Prostate gland (tissue), 2 donors: ENCODE results near the gene RGS9. TPM values are rescaled to one million over a fixed set of nuclear protein-coding genes. Genes with fewer than 3 reads are reported as not detected.

ENCODE experiments used
- DNase-seq: peaks from one replicate; pipeline ENCODE4 v3.0.0-alpha.2; 2019; ENCODE audit warnings: low spot score
- H3K27ac ChIP-seq, 2 donors: fragments of 200-600 bp; sonication (generic); 2 replicates each; pipeline ENCODE4 v1.5.1; 2017 to 2019
- H3K27me3 ChIP-seq: fragments of 200-600 bp; sonication (generic); replicated peaks from 2 replicates; pipeline ENCODE4 v1.5.1; 2019; ENCODE audit not compliant: insufficient read depth
- H3K36me3 ChIP-seq, 2 donors: fragments of 200-600 bp; sonication (generic); 1 replicate in 1 of 2; 2 replicates in 1 of 2; pipeline versions ENCODE4 v1.5.1 to v1.8.1; 2017 to 2019
- H3K4me1 ChIP-seq: fragments of 200-600 bp; sonication (generic); replicated peaks from 2 replicates; pipeline ENCODE4 v1.5.1; 2019
- H3K4me3 ChIP-seq, 2 donors: fragments of 200-600 bp; sonication (generic); 2 replicates each; pipeline ENCODE4 v1.5.1; 2017 to 2019
- H3K9me3 ChIP-seq: fragments of 200-600 bp; sonication (generic); 2 replicates; pipeline ENCODE4 v1.5.1; 2017
- CTCF ChIP-seq, 4 experiments: fragments of 200-600 bp in 2 of 4; fragments of 450-650 bp in 2 of 4; sonication (generic) in 2 of 4; IDR thresholded peaks; 1 replicate in 3 of 4; 2 replicates in 1 of 4; pipeline ENCODE4 v1.5.1; 2016 to 2019; ENCODE audit warnings: antibody characterized with exemption in 4 of 4, mild to moderate bottlenecking in 2 of 4, moderate library complexity in 2 of 4
- POLR2A ChIP-seq: fragments of 450-650 bp; IDR thresholded peaks from one replicate; pipeline ENCODE4 v1.6.1; 2016; ENCODE audit warnings: antibody characterized with exemption, mild to moderate bottlenecking
- POLR2AphosphoS5 ChIP-seq: sonication (generic); formaldehyde crosslinking; IDR thresholded peaks from one replicate; pipeline ENCODE4 v1.6.1; 2017; ENCODE audit warnings: antibody characterized with exemption
- WGBS: methylation state at CpG from one replicate; pipeline ENCODE4 v1.1.5; 2018; 5-methylcytosine and 5-hydroxymethylcytosine counted together
- intact Hi-C: fragments of 100-400 bp; cut with DNase I; formaldehyde crosslinking; loops from one replicate; pipeline ENCODE4 v1.14.2; 2022
- total RNA-seq, 2 donors: library from RNA; depleted of rRNA; stranded (reverse); fragments of >200 nt; gene quantifications; one replicate each; pipeline ENCODE4 v1.1.0, GENCODE V29; 2016

The RGS9 gene
- total RNA-seq, 2 donors from 2014 or later, result 7.9 to 9.3 TPM

DNA sequence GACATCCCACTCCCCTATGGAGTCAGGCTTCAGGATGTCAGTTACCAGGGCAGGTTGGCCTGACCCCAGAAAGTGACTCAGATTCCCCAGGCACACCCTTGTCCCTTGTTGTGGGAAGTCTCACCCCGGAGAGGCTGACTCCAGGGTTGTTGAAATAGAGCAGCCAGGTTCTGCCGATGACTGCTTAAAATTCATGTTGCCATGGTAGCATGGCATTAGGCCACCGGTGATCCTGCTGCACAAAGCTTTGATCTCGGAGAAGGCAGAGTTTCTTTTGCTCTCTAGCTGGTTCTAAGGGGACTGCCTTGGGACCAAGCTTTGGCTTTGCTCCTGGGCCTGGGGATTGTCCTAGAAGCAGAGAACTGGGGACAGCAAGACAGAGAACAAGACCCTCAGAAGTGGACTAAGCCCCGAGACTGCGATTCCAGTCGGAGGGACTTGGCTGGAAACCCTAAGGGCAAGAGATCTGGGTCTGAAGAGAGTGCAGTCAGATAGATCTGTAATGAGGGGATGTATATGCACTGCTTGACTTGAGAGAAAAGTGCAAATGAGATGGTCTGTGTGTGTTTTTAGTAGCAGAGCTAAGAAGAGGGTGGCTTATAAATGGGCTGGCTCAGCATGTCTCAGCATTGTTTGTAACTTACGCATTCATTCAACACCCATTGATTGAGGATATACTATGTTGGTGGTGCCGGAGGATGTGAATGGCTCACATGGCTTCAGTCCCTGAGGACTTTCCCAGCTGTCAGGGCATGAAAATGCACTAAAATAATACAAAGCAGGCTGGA, 106.9 kb downstream of the RGS9 start:
- DNase-seq, result no peak
- TF ChIP-seq POLR2A (no peak), POLR2AphosphoS5 (no peak), CTCF (IDR thresholded peaks at IDR 0.05) (no peak)
- Histone ChIP-seq H3K9me3 (no peaks in the 10 kb centered on the region), H3K27me3 (no peaks in the 10 kb centered on the region), H3K36me3 (no peaks in the 10 kb centered on the region), H3K4me3 (no peak overlapping the region), H3K4me1 (no peaks in the 10 kb centered on the region), H3K27ac (no peak overlapping the region)
- intact Hi-C loops, result no loop called here
- WGBS, result 38% methylated on average over 9 of the region's 9 CpGs

GRCh38 chr17:65246252-65246651, 109.1 kb downstream of the RGS9 start:
- DNase-seq, result no peak

DNA sequence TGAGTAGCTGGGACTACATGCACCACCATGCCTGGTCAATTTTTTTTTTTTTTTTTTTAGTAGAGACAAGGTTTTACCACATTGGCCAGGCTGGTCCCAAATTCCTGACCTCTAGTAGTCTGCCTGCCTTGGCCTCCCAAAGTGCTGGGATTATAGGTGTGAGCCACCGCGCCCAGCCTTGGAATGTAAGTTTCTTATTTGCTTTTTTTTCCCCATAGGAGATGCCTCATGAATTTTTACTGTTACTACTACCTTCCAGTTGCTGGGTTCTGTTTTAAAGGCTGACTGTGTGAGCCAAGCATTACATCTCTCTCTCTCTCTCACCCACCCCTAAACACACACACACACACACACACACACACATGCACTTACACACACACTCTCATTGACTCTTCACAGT, 112.6 kb downstream of the RGS9 start:
- Histone ChIP-seq H3K27me3 (no peaks in the 10 kb centered on the region), H3K4me1 (no peaks in the 10 kb centered on the region), H3K36me3 (no peaks in the 10 kb centered on the region), H3K4me3 (no peak overlapping the region), H3K9me3 (no peaks in the 10 kb centered on the region), H3K27ac (no peak overlapping the region)
- 68% methylated on average over 2 of the region's 2 CpGs for WGBS
- intact Hi-C loops, result no loop called here
- no peak for TF ChIP-seq POLR2AphosphoS5
- no peak for TF ChIP-seq POLR2A
- no peak for TF ChIP-seq CTCF (IDR thresholded peaks at IDR 0.05)
- DNase-seq, result no peak

More at GRCh38 chr17:65246252-65246651, 109.1 kb downstream of the RGS9 start:
- Histone ChIP-seq H3K9me3 (no peaks in the 10 kb centered on the region), H3K4me1 (no peaks in the 10 kb centered on the region), H3K36me3 (no peaks in the 10 kb centered on the region), H3K4me3 (no peak overlapping the region), H3K27ac (no peak overlapping the region), H3K27me3 (no peaks in the 10 kb centered on the region)
- 75% methylated on average over 4 of the region's 4 CpGs for WGBS
- TF ChIP-seq CTCF (IDR thresholded peaks at IDR 0.05) (no peak), POLR2AphosphoS5 (no peak), POLR2A (no peak)
- intact Hi-C loops, result no loop called here

DNA sequence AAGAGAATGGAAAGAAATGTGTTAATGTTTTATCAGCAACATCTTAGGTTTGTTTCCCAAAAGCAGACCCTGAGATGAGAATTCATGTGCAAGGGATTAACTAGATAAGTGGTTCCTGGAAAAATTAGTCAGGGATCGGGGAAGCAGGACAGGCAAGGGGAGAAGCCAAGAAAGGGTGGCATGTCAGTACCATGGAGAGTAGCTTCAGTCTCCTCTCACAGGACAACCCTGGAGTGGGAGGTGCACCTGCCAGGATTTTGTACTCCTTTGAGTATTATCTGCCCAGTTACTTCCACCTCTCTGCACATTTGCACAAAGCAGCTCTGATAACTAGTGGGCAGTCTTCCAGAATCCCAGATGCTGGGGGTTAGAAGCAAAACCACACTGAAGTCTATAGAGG, 117.0 kb downstream of the RGS9 start:
- no peaks in the 10 kb centered on the region for H3K27me3 ChIP-seq
- no peaks in the 10 kb centered on the region for H3K9me3 ChIP-seq
- no peaks in the 10 kb centered on the region for H3K36me3 ChIP-seq
- H3K4me1 ChIP-seq, result no peaks in the 10 kb centered on the region
- 11% methylated on average over 1 of the region's 1 CpG for WGBS
- DNase-seq, result no peak
- no peak overlapping the region for H3K27ac ChIP-seq
- no peak overlapping the region for H3K4me3 ChIP-seq
- TF ChIP-seq POLR2AphosphoS5 (no peak), POLR2A (no peak), CTCF (IDR thresholded peaks at IDR 0.05) (no peak)
- intact Hi-C loops, result no loop called here

DNA sequence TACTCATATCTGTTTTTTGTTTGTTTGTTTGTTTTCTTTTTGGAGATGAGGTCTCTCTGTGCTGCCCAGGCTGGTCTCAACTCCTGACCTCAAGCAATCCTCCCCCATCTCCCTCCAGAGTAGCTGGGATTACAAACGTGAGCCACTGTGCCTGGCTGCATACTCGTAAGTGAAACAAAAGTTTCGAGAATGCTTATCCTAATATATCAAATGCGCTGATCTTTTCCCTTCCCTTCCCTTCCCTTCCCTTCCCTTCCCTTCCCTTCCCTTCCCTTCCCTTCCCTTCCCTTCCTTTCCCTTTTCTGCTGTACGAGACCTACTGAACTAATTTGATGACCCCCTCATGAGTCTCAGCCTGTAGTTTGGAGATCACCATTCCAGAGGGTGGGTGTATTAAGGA, 122.1 kb downstream of the RGS9 start:
- H3K36me3 ChIP-seq, result no peaks in the 10 kb centered on the region
- DNase-seq, result no peak
- no peaks in the 10 kb centered on the region for H3K27me3 ChIP-seq
- no peaks in the 10 kb centered on the region for H3K4me1 ChIP-seq
- intact Hi-C loops, result no loop called here
- no peak overlapping the region for H3K27ac ChIP-seq
- TF ChIP-seq POLR2A, result no peak
- TF ChIP-seq CTCF (IDR thresholded peaks at IDR 0.05), result no peak
- no peak for TF ChIP-seq POLR2AphosphoS5
- no peaks in the 10 kb centered on the region for H3K9me3 ChIP-seq
- H3K4me3 ChIP-seq, result no peak overlapping the region
- 77% methylated on average over 5 of the region's 5 CpGs for WGBS
